ENCODE measurements around the gene SIGLECL1.

SIGLECL1 gene

GRCh38 chr19:51274049-51274770 is 23.3 kb downstream of the SIGLECL1 start:
- TF ChIP-seq, protein P1, sequence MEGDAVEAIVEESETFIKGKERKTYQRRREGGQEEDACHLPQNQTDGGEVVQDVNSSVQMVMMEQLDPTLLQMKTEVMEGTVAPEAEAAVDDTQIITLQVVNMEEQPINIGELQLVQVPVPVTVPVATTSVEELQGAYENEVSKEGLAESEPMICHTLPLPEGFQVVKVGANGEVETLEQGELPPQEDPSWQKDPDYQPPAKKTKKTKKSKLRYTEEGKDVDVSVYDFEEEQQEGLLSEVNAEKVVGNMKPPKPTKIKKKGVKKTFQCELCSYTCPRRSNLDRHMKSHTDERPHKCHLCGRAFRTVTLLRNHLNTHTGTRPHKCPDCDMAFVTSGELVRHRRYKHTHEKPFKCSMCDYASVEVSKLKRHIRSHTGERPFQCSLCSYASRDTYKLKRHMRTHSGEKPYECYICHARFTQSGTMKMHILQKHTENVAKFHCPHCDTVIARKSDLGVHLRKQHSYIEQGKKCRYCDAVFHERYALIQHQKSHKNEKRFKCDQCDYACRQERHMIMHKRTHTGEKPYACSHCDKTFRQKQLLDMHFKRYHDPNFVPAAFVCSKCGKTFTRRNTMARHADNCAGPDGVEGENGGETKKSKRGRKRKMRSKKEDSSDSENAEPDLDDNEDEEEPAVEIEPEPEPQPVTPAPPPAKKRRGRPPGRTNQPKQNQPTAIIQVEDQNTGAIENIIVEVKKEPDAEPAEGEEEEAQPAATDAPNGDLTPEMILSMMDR (IDR thresholded peaks at IDR 0.05) = no peak

GRCh38 chr19:51277112-51277511 is 26.2 kb downstream of the SIGLECL1 start:
- TF ChIP-seq, protein P1 (IDR thresholded peaks at IDR 0.05) = no peak

DNA sequence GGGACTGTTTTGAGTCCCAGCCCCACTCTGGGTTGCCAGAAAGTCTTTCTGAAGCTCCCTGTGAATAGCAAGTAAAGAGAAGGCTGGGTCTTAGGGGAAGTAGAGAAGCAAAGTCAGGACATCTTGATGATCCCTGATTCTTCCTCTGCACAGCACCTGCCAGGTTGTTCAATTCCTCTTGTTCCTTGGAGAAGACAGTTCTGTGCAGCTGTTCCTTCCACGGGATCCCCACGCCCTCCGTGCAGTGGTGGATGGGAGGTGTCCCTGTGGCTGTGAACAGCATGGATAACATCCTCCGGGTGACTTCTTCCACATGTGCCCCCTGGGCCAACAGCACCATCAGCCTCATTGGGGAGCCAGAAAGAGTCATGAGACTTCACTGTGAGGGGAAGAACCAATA is 31.5 kb downstream of the SIGLECL1 start:
- TF ChIP-seq, protein P1 (IDR thresholded peaks at IDR 0.05) = no peak

DNA sequence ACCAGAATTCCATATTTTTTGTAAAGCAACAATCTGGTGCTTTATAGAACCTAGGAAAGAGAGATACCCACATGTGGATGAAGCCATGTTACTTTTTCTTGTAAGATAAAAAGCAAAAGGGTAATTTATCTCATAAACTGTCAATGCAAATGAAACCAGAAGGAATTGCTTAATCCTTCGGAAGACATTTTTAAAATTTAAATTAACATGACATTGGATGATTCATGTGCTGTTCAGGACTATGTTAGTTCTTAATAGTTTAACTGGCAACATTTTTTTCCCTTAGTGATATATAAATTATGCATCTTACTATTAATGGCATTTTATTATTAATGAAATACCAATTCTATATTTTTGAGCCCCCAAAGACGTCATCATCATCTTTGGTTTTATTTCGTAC is 34.8 kb downstream of the SIGLECL1 start:
- TF ChIP-seq, protein P1 (IDR thresholded peaks at IDR 0.05) = no peak

DNA sequence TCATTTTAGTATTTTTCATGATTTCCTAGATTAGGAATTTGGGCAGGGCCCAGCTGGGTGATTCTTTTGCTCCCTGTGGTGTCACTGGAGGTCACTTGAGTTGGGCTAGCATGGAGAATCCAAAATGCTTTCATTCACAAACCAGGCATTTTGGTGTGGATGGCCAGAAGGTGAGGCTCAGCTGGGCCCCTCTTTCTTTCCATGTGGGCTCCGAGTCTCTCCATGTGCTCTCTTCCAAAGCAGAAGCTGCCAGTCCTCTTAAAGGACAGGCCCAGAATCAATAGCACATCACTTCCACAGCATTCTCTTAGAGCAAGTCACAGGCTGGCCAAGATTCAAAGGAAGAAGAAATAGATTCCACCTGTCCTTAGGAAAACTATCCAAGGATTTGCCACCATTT is 38.8 kb downstream of the SIGLECL1 start:
- TF ChIP-seq, protein P1 (IDR thresholded peaks at IDR 0.05) = no peak

GRCh38 chr19:51292971-51293370 is 42.1 kb downstream of the SIGLECL1 start:
- TF ChIP-seq, protein P1 (IDR thresholded peaks at IDR 0.05) = no peak

GRCh38 chr19:51293571-51294210 is 42.8 kb downstream of the SIGLECL1 start:
- TF ChIP-seq, protein P1 (IDR thresholded peaks at IDR 0.05) = no peak

All from LNCAP (cell line).